Fibroblast of villous mesenchyme (primary cell): ENCODE results near the gene SFMBT2. TPM values are rescaled to one million over a fixed set of nuclear protein-coding genes. Genes with fewer than 3 reads are reported as not detected.

Source experiments
- DNase-seq: peaks from one replicate; pipeline ENCODE4 v3.0.0-alpha.2; 2010; ENCODE audit warnings: low read depth
- H3K4me3 ChIP-seq: 2 replicates; pipeline ENCODE4 v1.5.1; 2011; ENCODE audit warnings: low read depth, mild to moderate bottlenecking, low read length
- total RNA-seq: library from RNA; depleted of rRNA; stranded (reverse); fragments of >200 nt; gene quantifications from 2 replicates; pipeline ENCODE4 v1.2.3, GENCODE V29; 2012
- TF ChIP-seq, protein P1 (sequence below): IDR thresholded peaks from 2 replicates; pipeline ENCODE4 v1.5.1; 2012; ENCODE audit warnings: low read depth, mild to moderate bottlenecking, low read length; ENCODE audit not compliant: insufficient read depth

Gene SFMBT2
- total RNA-seq, 1 donor: 1.7 TPM

- TF ChIP-seq, protein P1, sequence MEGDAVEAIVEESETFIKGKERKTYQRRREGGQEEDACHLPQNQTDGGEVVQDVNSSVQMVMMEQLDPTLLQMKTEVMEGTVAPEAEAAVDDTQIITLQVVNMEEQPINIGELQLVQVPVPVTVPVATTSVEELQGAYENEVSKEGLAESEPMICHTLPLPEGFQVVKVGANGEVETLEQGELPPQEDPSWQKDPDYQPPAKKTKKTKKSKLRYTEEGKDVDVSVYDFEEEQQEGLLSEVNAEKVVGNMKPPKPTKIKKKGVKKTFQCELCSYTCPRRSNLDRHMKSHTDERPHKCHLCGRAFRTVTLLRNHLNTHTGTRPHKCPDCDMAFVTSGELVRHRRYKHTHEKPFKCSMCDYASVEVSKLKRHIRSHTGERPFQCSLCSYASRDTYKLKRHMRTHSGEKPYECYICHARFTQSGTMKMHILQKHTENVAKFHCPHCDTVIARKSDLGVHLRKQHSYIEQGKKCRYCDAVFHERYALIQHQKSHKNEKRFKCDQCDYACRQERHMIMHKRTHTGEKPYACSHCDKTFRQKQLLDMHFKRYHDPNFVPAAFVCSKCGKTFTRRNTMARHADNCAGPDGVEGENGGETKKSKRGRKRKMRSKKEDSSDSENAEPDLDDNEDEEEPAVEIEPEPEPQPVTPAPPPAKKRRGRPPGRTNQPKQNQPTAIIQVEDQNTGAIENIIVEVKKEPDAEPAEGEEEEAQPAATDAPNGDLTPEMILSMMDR: no peak
- H3K4me3 ChIP-seq: no peak overlapping the region
- DNase-seq: no peak
Observed at GRCh38 chr10:7123774-7124173, 287.1 kb downstream of the SFMBT2 start.

GRCh38 chr10:7122561-7122960, 288.3 kb downstream of the SFMBT2 start:
- no peak overlapping the region for H3K4me3 ChIP-seq
- DNase-seq: no peak
- TF ChIP-seq, protein P1: no peak

DNA sequence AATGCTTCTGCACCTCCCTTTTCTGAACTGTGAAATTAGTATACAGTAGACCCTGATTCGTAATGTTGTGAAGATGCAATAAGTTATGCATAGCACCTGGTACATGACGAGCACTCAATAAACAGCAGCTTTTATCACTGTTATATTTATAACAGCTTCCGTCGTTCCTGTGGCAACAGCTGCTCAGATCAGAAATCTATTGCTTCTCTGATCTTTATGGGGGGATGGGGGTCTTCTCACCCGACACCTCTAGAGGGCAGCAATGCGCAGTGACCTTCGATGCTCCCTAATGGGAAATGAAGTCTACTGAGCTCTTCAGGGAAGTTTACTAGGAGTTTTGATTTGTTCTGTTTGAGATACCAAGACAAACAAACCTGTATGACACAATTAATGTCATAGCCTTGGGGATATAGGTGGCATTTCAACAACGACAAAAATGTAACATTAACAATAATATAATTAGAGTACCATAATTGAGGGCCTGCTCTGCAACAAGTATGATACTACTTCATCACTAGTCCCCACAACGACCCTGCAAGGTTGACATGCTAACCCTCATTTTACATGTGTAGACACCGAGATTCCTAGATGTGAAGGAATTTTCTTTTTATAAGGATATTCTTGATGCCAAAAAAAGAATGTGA, 289.6 kb downstream of the SFMBT2 start:
- DNase-seq: peak; percentile 33
- TF ChIP-seq, protein P1: peak; percentile 64
- no peak overlapping the region for H3K4me3 ChIP-seq

GRCh38 chr10:7119325-7120015, 291.4 kb downstream of the SFMBT2 start:
- TF ChIP-seq, protein P1: no peak
- no peak for DNase-seq
- no peak overlapping the region for H3K4me3 ChIP-seq

DNA sequence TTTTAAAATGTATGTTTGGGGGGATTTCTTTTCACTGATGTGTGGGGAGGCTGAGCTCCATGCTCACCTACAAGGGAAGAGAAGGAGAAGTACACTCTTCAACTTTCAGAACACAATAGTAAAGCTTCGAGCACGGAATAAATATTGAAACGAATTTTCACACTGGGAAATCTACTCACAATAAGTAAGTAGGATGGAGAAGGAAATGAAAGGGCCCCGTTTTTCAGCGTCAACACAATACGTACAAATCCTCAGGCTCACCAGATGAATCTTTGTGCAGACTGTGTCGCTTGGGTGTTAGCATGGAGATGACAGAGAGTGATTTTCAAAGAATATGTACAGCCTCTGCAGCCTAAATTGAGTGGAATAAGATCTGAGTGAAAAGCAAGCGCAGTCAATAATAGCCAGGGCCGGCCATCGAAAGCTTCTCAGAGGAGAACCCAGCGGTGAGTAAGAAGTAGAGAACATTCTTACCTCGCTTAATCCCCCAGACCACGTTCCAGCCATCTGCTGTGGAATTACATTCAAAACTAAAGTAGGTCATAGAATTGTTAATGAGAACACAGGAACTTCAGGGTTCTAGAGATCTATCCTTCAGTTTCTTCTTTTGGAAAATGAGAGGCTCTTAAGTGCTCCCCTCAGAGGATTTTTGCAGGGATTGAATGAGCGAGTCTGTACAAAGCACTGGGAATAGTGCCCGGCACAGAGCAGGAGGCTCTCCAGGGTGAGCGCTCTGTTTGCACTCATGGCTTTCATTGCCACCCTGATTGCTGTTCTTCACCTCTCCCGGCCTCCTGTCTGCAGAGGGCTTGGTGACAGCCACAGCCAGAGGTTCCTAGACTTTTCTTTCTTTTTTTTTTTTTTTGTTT, 292.8 kb downstream of the SFMBT2 start:
- no peak for DNase-seq
- TF ChIP-seq, protein P1: no peak
- no peak overlapping the region for H3K4me3 ChIP-seq

DNA sequence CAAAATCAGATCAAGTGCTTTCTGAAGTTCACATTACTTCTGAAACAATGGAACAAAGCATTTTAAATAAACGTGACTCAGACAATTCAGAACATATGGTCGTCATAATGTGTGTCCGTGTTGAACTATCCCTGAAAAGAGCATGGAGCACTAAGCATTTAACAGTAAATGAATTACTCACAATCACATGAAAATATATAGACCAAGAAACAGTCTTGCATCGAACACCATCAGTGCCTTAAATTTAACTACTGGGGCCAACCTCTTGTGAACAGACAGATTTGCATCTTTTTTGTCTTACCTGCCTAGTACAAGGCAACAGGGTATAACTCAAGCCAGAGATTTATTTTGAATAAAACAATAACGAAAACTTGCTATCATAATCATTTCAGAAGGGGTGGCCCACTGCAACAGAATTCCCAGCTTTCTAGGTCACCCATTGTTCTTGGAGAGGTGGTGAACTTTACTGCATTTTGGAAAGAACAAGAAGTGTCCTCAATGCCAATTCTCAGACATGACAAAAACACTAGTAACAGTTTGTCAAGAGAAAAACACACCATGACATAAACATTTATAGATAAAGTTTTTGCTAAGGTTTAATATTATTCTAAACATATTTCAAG, 293.5 kb downstream of the SFMBT2 start:
- DNase-seq: no peak
- TF ChIP-seq, protein P1: no peak
- H3K4me3 ChIP-seq: no peak overlapping the region
